Activated naive CD8-positive, alpha-beta T cell treated with anti-CD3 and anti-CD28 coated beads, Interleukin-2, amount 50 U/mL, for 24 hours (primary cell): ENCODE results near the gene PARS2.
"Not testable (repeated sequence)": the region's sequence is repeated elsewhere in the genome, so short reads cannot be mapped to it uniquely, and the experiment has no call there.

Experiments used
- ATAC-seq: fragments of 150-1000 bp; cut with Tn5 transposase; one replicate; pipeline ENCODE4 v1.10.0; 2021
- DNase-seq: peaks from one replicate; pipeline ENCODE4 v3.0.0; 2021
- H3K27ac Mint-ChIP-seq: one replicate; pipeline ENCODE4 v1.8.0; 2021; ENCODE audit warnings: mild to moderate bottlenecking, mixed read lengths
- H3K27me3 Mint-ChIP-seq: one replicate; pipeline ENCODE4 v1.8.0; 2021; ENCODE audit warnings: mixed read lengths
- H3K36me3 Mint-ChIP-seq: one replicate; pipeline ENCODE4 v1.8.0; 2021; ENCODE audit warnings: low read depth, mixed read lengths
- H3K4me1 Mint-ChIP-seq: one replicate; pipeline ENCODE4 v1.8.0; 2021; ENCODE audit warnings: mixed read lengths
- H3K4me3 Mint-ChIP-seq: one replicate; pipeline ENCODE4 v1.8.0; 2021; ENCODE audit warnings: mild to moderate bottlenecking, moderate library complexity, mixed read lengths
- H3K9me3 Mint-ChIP-seq: one replicate; pipeline ENCODE4 v1.8.0; 2021; ENCODE audit warnings: mixed read lengths

PARS2 gene

DNA sequence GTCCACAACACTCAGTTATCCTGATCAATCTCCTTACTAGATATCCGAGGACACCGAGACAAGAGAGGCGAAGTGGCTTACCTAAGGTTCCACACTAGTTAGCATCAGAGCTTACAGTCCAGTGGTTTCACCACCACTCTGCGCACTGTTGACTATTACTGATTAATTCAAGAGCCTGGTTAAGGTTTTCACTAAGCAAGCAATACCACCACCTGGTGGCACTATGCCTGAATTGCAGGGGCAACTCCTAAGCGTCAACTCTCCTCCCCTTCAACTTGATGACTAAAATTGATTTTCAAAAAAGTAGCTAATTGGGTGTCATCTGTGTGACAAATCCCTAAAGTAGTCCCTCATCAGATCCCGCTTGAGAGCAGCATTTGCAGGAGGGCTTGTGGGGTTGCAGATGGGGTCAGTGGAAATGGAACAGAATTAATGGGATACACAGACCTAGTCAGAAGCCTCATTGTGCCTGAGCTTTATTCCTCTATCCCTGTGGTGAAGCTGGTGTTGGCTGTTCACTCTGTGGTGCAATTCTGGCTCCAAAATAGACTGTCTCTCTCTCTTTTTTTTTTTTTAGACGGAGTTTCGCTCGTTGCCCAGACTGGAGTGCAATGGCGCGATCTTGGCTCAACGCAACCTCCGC is 27.7 kb upstream of the PARS2 start:
- DNase-seq: peak; percentile 65
- Mint-ChIP-seq H3K27ac (no peak overlapping the region), H3K36me3 (peaks cover 4% of the 10 kb centered on the region), H3K4me3 (no peak overlapping the region), H3K9me3 (no peaks in the 10 kb centered on the region), H3K4me1 (peaks cover 2% of the 10 kb centered on the region), H3K27me3 (no peaks in the 10 kb centered on the region)
- no peak for ATAC-seq

DNA sequence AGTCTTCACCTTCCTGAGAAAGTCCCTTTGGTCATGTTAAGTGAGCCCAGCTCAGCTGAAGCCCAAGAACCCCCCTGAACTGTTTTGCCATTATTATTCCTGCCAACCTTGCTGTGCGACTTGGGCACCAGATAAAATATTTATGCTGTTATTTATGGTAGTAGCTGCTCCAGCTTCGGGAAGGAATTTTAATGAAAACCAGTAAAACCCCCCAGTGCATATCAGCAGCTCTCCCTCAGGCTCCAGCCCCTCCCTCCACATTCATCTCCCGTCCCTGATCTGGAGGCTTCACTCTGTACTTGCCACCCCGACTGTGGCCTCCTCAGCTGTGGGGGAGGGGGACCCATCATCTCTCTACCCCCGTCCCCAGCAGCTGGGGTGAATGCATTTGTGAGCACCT is 24.1 kb upstream of the PARS2 start:
- ATAC-seq (no peak), DNase-seq (no peak)
- Mint-ChIP-seq H3K4me1 (no peaks in the 10 kb centered on the region), H3K27ac (no peak overlapping the region), H3K27me3 (no peaks in the 10 kb centered on the region), H3K36me3 (peaks cover 4% of the 10 kb centered on the region), H3K4me3 (no peak overlapping the region), H3K9me3 (no peaks in the 10 kb centered on the region)

DNA sequence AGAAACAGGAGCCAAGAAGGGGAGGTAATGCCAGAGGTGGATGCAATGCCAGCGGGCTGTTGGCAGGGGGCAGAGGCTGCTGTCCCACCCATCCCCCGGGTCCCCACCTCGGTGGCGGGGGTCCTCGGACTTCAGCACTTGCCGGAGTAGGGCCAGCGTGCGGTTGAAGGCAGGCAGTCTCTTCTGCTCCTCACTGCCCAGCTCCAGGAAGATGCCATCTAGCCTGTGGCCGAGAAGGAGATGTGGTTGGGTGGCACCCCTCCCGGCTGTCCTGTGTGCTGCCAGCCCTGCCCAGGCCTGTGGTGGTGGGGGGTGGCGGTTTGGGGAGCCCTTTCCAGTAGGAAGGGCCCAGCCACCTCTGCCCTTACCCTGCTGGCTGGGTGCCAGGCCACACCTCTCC is 23.3 kb upstream of the PARS2 start:
- no peaks in the 10 kb centered on the region for H3K9me3 Mint-ChIP-seq
- ATAC-seq (no peak), DNase-seq (no peak)
- no peak overlapping the region for H3K27ac Mint-ChIP-seq
- H3K36me3 Mint-ChIP-seq: peaks cover 4% of the 10 kb centered on the region
- no peaks in the 10 kb centered on the region for H3K4me1 Mint-ChIP-seq
- no peak overlapping the region for H3K4me3 Mint-ChIP-seq
- H3K27me3 Mint-ChIP-seq: no peaks in the 10 kb centered on the region

DNA sequence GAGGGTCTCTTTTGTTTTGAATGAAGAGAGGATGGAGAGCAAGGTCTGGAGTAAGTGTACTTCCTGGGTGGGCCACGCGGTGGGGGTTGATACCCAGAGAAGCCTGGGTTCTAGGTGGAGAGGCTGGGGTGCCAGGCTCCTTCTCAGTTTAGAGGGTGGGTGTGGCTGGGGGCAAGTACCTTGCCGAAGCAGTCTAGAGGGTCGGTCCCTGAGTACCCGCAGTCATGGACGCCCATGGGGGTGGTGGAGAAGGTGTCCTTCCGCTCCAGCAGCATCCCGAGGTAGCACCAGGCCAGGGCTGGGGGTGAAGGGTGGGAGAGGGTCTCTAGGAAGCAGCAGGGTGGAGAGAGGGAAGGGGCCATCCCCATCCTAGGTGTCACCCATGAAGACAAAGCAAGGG is 22.5 kb upstream of the PARS2 start:
- Mint-ChIP-seq H3K9me3 (no peaks in the 10 kb centered on the region), H3K27ac (no peak overlapping the region), H3K4me3 (no peak overlapping the region), H3K4me1 (no peaks in the 10 kb centered on the region), H3K36me3 (peaks cover 2% of the 10 kb centered on the region), H3K27me3 (no peaks in the 10 kb centered on the region)
- DNase-seq: no peak
- no peak for ATAC-seq

DNA sequence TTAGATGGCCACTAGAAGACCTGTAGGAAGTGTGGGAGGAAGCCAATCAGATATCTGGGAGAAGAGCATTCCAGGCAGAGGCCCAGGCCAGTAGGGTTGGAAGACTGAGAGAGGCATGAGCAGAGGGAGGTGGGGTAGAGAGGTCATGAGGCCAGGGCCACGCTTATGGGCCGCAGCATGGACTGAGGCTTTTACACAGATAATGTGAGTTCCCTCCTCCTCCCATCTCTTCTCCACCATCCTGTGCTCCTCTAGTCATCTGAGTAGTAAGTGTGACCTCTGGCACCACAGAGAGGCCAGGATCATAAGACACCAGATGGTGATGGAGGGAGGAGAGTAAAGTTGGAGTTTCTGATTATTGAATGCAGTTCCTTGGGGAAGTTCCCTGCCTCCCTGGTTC is 19.7 kb upstream of the PARS2 start:
- no peaks in the 10 kb centered on the region for H3K36me3 Mint-ChIP-seq
- H3K27me3 Mint-ChIP-seq: no peaks in the 10 kb centered on the region

DNA sequence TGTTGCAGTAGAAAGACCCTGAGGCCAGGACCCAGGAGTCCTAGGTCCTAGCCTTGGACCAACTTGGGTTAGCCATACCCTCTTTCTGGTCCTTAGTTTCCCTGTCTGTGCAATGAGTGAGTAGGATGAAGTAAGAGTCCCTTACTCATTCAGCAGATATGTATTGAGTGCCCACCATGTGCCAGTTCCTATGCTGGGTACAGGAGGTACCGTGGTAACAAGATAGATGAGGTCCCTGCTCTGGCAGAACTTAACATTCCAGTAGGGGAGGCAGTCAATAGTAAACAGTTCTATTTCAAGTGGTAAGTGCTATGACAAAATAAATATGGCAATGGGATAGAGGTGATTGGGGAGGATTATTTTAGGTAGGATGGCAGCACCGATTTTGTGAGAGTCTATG is 18.3 kb upstream of the PARS2 start:
- Mint-ChIP-seq H3K9me3 (no peaks in the 10 kb centered on the region), H3K27me3 (no peaks in the 10 kb centered on the region), H3K27ac (no peak overlapping the region), H3K4me1 (no peaks in the 10 kb centered on the region), H3K36me3 (no peaks in the 10 kb centered on the region), H3K4me3 (no peak overlapping the region)
- DNase-seq (no peak), ATAC-seq (no peak)

More for the DNA sequence above, 19.7 kb upstream of the PARS2 start:
- no peaks in the 10 kb centered on the region for H3K9me3 Mint-ChIP-seq
- ATAC-seq (no peak), DNase-seq (no peak)
- H3K4me3 Mint-ChIP-seq: no peak overlapping the region
- H3K27ac Mint-ChIP-seq: no peak overlapping the region
- H3K4me1 Mint-ChIP-seq: no peaks in the 10 kb centered on the region

DNA sequence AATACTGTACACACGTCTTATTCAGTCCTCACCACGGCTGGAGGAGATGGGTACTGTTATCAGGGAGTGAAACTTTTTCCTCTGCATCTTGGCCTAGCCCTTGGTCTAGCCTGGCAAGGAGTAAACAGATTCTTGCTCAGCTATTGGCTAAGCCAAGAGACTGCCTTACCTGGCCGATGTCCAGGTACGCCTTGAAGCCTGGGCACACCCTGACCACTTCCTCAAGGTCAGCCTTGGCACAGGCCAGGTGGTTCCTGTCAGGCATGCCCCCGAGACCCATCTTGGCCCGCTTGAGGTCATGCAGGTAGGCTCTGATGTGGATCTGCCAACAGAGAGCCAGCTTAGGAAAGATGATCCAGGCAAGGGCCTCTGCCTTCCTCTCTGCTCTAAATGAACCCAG is 17.8 kb upstream of the PARS2 start:
- no peak for ATAC-seq
- Mint-ChIP-seq H3K9me3 (no peaks in the 10 kb centered on the region), H3K36me3 (no peaks in the 10 kb centered on the region), H3K27ac (no peak overlapping the region), H3K4me3 (no peak overlapping the region), H3K4me1 (no peaks in the 10 kb centered on the region), H3K27me3 (no peaks in the 10 kb centered on the region)
- DNase-seq: no peak

DNA sequence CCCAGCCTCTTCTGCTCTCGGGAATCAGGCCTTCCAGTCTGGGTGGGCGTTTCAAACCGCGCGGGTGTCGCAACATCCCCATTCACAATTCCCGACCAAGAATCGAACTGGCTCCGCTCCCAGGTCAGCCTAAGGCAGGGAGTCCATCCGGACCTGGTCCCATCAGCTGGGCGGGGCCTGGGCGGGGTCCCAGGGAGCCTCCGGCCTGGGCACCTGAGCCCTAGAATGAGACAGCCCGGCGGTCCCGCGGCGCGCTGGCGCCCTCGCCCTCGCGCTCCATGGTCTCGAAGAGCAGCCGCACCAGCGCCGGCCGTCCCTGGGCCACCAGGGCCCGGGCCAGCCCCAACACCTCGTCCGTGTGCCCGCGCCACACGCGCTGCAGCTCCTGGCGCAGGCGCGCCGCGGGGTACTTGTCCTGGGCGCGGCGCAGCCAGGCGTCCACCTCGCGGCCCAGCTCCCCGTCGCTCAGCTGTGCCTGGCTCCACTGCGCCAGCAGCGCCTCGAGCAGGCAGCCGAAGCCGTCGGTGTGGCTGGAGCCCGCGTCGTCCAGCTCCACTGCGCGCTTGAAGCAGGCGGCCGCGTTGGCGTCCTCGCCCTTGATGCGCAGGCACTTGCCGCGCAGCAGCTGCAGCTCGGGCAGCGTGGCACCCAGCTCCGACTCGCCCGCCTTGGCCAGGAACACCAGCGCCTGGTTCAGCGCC is 16.9 kb upstream of the PARS2 start:
- H3K4me1 Mint-ChIP-seq: no peaks in the 10 kb centered on the region
- ATAC-seq (no peak), DNase-seq (no peak)
- no peak overlapping the region for H3K4me3 Mint-ChIP-seq
- H3K9me3 Mint-ChIP-seq: no peaks in the 10 kb centered on the region
- no peaks in the 10 kb centered on the region for H3K36me3 Mint-ChIP-seq
- H3K27ac Mint-ChIP-seq: no peak overlapping the region
- no peaks in the 10 kb centered on the region for H3K27me3 Mint-ChIP-seq

DNA sequence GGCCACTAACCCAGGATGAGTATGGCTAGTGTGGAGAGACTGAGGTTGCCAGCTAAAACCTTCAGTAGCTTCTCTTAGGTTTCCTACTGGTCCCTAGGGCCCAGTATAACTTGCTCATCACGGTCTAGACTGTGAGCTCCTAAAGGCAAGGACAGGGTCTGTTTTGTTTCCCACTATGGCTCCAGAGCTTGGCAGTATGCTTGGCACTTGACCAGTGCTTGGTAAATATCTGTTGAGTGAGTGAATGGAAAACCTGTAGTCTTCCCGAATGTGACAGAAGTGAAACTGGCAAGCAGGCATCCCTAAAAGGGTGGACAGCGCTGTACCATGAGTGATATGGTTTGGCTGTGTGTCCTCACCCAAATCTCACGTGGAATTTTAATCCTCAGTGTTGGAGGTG is 13.1 kb upstream of the PARS2 start:
- Mint-ChIP-seq H3K27me3 (no peaks in the 10 kb centered on the region), H3K36me3 (no peaks in the 10 kb centered on the region), H3K4me3 (no peak overlapping the region), H3K27ac (no peak overlapping the region), H3K9me3 (no peaks in the 10 kb centered on the region), H3K4me1 (no peaks in the 10 kb centered on the region)
- no peak for ATAC-seq
- no peak for DNase-seq

DNA sequence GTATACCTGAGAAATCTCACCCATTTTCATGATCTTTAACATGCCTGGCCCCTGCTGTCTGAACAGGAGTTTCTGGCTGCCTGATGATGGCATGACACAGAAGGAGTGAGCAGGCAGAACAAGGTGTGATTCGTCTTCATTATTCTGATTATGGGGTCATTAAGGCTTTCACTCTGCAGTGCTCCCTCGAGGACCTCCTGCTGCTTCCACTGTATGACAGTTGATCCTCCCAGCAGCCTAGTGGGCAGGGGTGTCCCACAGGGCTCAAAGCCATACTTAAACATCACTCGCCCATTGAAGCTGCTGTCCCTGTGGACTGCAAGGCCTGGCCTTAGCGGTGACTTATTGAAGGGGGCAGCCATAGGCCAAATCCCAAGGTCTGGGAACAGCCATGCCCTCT is 12.7 kb upstream of the PARS2 start:
- Mint-ChIP-seq H3K4me3 (no peak overlapping the region), H3K27ac (no peak overlapping the region), H3K36me3 (no peaks in the 10 kb centered on the region), H3K4me1 (no peaks in the 10 kb centered on the region), H3K9me3 (no peaks in the 10 kb centered on the region), H3K27me3 (no peaks in the 10 kb centered on the region)
- no peak for DNase-seq
- ATAC-seq: no peak

DNA sequence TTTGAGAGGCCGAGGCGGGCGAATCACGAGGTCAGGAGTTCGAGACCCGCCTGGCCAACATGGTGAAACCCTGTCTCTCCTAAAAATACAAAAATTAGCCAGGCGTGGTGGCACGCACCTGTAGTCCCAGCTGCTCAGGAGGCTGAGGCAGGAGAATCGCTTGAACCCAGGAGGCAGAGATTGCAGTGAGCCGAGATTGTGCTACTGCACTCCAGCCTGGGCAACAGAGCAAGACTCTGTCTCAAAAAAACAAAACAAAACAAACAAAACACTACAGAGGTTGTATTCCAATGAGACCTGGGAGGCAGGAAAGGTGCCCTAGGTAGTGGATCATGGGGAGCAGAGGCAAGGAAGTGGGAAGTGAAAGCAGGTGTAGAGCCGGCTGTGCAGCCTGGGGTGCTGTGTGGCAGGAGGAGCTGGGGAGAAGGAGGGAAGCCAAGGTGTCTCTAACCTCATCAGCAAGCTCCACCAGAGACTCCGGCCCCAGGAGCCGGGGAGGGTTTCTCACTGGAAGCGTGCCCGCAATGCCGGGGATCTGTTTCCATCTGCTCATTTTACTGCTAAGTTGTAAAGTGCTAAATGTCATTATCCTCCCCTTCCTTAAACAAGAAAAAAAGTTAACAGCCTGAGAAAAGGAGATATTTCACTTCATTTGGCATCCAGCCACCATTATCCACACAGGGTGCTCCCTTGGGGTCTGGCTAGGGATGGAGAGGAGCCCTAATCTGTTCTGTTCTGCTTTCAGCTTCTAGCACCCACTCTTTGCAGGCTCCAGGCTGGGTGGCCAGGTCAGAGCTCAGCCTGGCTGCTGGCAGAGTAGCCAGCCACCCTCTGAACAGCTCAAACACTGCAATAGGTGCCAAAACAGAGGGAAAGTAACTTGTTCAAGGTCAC is 11.8 kb upstream of the PARS2 start:
- not testable (repeated sequence) for H3K27ac Mint-ChIP-seq, ATAC-seq, H3K9me3 Mint-ChIP-seq, H3K4me3 Mint-ChIP-seq, H3K4me1 Mint-ChIP-seq, H3K27me3 Mint-ChIP-seq, H3K36me3 Mint-ChIP-seq, DNase-seq

DNA sequence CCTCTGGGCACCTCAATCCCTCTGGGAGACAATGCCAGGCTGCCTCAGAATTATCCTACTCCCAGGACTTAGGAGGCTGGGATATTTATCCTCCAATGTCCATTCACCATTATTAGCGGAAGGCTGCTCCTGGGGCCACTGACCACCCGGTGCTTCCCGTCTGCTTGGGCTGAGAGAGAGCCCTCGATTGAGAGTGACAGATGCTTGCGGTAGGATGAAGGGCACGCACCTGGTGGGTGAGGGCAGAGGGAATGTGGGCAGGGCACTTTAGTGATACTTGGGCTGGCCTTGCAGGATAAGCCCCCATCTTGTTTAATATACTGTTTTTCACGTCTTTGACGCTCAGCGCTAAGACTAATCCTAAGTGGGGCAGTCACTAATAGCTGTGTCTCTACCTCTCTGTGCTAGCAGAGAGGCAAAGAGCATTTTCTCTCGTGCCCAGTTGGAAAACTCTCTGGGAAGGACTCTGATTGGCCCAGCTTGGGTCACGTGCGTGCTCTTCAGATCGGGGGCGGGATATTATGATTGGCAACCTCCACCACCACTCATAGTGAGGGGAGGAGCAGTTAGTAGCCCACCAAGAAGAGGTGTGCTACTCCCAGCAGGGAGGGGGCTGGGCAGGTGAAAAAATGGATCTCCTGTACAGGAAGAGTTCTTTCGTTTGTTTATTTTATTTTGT is 10.6 kb upstream of the PARS2 start:
- Mint-ChIP-seq H3K27me3 (no peaks in the 10 kb centered on the region), H3K27ac (no peak overlapping the region), H3K9me3 (no peaks in the 10 kb centered on the region), H3K36me3 (no peaks in the 10 kb centered on the region), H3K4me1 (no peaks in the 10 kb centered on the region), H3K4me3 (no peak overlapping the region)
- ATAC-seq (no peak), DNase-seq (peak; percentile 14)

DNA sequence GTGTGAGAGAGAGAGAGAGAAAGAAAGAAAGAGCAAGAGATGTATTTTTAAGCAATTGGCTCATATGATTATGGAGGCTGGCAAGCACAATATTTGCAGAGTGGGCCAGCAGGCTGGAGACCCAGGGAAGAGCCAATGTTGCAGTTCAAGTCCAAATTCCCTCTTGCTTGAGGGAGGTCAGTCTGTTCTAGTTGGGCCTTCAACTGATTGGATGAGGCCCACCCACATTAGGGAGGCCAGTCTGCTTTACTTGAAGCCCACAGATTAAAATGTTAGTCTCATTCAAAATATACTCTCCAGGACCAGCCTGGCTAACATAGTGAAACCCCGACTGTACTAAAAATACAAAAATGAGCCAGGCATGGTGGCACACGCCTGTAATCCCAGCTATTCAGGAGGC is 8.6 kb upstream of the PARS2 start:
- Mint-ChIP-seq H3K4me3 (no peak overlapping the region), H3K4me1 (no peaks in the 10 kb centered on the region), H3K9me3 (no peaks in the 10 kb centered on the region), H3K27me3 (no peaks in the 10 kb centered on the region), H3K27ac (no peak overlapping the region), H3K36me3 (no peaks in the 10 kb centered on the region)
- DNase-seq: no peak
- ATAC-seq: no peak

DNA sequence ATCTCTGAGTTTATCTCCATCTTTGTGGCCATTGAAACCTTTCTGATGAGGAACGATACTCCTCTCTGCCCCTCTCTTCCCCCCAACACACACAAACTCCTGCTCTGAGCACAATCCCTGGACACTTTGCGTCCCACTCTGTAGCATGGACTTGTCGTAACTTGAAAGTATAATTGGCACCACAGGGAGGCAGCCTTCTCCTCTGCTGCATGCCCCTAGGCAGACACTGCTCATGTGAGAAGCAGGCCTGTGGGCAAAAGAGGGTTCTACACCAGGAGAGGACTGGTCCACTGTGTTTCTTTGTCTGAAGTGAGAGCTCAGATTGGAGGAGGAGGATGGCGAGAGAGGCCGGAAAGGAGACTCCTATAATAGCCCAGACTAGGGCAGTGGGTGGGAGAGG is 3.8 kb upstream of the PARS2 start:
- Mint-ChIP-seq H3K27me3 (no peaks in the 10 kb centered on the region), H3K9me3 (no peaks in the 10 kb centered on the region), H3K4me3 (no peak overlapping the region), H3K36me3 (no peaks in the 10 kb centered on the region), H3K27ac (no peak overlapping the region), H3K4me1 (peaks cover 12% of the 10 kb centered on the region)
- ATAC-seq: no peak
- DNase-seq: no peak
